ENCODE results near the gene ADAMTSL5. TPM values are rescaled to one million over a fixed set of nuclear protein-coding genes. Genes with fewer than 3 reads are reported as not detected.

The ADAMTSL5 gene
- total RNA-seq, 4 donors from 2014 or later, result 0.83 to 4.1 (median 2.4) TPM

GRCh38 chr19:1473085-1473851, 39.6 kb downstream of the ADAMTSL5 start:
- Histone ChIP-seq H3K9me3 (no peaks in the 10 kb centered on the region), H3K4me1 (peaks cover 61% of the 10 kb centered on the region), H3K27me3 (peaks cover 58% of the 10 kb centered on the region), H3K36me3 (peaks cover 9% of the 10 kb centered on the region), H3K4me3 (no peak overlapping the region), H3K27ac (no peak overlapping the region)
- TF ChIP-seq EP300 (IDR thresholded peaks at IDR 0.05) (no peak), POLR2A (IDR thresholded peaks at IDR 0.05) (no peak), POLR2AphosphoS5 (IDR thresholded peaks at IDR 0.05) (no peak)
- TF ChIP-seq, protein P1, sequence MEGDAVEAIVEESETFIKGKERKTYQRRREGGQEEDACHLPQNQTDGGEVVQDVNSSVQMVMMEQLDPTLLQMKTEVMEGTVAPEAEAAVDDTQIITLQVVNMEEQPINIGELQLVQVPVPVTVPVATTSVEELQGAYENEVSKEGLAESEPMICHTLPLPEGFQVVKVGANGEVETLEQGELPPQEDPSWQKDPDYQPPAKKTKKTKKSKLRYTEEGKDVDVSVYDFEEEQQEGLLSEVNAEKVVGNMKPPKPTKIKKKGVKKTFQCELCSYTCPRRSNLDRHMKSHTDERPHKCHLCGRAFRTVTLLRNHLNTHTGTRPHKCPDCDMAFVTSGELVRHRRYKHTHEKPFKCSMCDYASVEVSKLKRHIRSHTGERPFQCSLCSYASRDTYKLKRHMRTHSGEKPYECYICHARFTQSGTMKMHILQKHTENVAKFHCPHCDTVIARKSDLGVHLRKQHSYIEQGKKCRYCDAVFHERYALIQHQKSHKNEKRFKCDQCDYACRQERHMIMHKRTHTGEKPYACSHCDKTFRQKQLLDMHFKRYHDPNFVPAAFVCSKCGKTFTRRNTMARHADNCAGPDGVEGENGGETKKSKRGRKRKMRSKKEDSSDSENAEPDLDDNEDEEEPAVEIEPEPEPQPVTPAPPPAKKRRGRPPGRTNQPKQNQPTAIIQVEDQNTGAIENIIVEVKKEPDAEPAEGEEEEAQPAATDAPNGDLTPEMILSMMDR (IDR thresholded peaks at IDR 0.05), result no peak
- 72% methylated on average over 17 of the region's 20 CpGs for WGBS
- DNase-seq (ENCODE audit: low spot score in 2 of 2), result no peak

DNA sequence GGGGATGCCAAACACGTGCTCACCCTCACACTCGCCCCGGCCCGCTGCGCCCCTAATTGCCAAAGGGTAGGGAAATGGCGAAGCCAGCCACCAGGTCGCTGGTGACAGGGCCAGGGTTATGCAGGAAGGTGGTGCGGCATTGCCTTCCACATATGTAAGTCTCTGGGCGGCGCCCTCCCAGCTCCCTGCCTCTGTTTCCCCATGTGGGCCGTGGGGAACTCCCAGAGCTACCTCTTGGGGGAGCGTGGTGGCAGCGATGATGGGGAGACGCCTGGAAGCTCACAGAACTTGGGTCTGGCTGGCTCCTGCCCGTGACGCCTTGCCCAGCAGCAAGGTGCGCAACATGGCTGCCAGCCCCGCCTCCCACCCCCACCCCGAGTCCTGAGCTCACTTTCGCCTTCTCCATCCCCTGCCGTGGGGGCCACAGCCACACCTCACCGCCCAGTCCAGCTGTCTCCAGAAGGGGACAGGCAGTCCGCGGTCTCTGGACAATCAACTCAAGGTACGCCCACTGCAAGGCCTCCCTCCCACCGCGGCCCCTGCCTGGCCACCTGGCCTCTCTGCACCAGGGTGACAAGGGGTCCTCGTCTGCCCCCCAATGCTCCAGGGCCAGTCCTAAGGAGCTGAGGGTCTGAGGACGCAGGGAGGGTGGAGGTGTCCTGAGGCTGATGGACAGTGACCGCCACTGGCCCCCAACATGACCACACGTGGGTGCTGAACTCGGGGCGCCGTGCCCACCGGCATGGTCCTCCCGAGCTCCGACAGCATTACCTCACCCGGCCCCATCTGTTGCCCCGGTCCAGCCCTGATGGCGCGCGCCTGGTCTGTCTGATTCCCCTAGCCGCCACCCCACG, 40.4 kb downstream of the ADAMTSL5 start:
- no peaks in the 10 kb centered on the region for H3K9me3 ChIP-seq
- peaks cover 61% of the 10 kb centered on the region for H3K4me1 ChIP-seq
- H3K27ac ChIP-seq, result no peak overlapping the region
- no peak for TF ChIP-seq POLR2AphosphoS5 (IDR thresholded peaks at IDR 0.05)
- TF ChIP-seq POLR2A (IDR thresholded peaks at IDR 0.05), result no peak
- TF ChIP-seq EP300 (IDR thresholded peaks at IDR 0.05), result no peak
- TF ChIP-seq, protein P1 (IDR thresholded peaks at IDR 0.05), result no peak
- peaks cover 66% of the 10 kb centered on the region for H3K27me3 ChIP-seq
- no peak for DNase-seq (ENCODE audit: low spot score in 2 of 2)
- 43% methylated on average over 24 of the region's 44 CpGs for WGBS
- no peak overlapping the region for H3K4me3 ChIP-seq
- peaks cover 9% of the 10 kb centered on the region for H3K36me3 ChIP-seq

DNA sequence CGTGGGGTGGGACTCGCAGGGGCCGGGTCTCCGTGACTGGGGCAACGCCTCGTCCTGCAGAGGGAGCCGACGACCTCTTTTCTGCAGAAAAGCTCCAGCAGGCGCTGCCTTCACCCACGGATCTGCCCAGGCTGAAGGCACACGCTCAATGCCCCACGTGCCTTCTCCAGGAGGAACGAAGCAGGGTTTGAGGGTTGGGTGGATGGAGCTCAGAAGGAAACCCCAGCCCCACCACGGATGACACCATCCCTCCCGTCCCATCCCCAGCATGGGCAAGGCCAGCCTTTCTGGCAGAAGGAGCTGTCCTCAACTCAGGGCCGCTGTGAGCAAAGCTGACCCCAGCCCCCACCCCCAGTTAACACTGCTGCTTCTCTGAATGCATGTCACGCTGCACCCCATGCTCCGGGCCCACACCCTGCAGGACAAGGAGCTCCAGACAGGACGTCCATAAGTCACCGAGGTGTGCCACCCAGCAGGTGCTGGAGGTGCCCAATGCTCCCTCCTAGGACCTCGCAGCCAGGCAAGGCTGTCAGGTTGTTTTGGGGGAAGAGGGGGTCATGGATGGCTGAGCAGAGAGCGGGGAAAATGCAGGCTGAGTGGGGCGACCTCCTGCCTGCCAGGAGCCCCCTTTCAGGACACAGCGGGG, 41.2 kb downstream of the ADAMTSL5 start:
- Histone ChIP-seq H3K27ac (no peak overlapping the region), H3K9me3 (no peaks in the 10 kb centered on the region), H3K36me3 (peaks cover 9% of the 10 kb centered on the region), H3K4me3 (peak overlapping the region; percentile 51), H3K4me1 (peaks cover 65% of the 10 kb centered on the region), H3K27me3 (peaks cover 74% of the 10 kb centered on the region)
- WGBS, result no CpG with 5 or more reads among the region's 24 CpGs
- no peak for DNase-seq (ENCODE audit: low spot score in 2 of 2)
- TF ChIP-seq POLR2A (IDR thresholded peaks at IDR 0.05) (no peak), EP300 (IDR thresholded peaks at IDR 0.05) (no peak), POLR2AphosphoS5 (IDR thresholded peaks at IDR 0.05) (no peak)
- TF ChIP-seq, protein P1 (IDR thresholded peaks at IDR 0.05), result no peak

DNA sequence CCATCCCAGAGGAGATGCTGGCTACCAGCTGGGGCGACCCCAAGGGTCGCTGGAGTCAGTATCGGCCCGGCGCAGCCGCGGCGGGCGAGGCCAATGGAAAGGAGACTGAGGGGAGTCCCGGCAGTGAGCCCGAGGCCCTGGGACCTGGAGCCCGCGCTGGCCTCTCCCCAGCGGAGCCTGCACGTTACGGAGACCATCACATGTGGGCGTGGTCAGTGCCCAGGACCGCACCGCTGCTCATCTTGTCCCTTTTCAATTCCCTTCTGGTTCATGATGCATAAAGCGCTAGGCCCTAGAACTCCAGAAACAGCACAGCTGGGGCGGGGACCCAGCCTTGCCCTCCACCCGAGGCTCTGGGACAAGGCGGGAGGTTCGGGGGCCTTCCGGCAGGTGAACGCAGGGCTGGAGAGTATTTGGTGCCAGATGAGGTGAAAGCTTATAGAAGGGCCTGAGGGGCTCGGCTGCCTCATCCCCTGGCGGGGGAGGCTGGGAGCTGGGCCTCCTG, 41.8 kb downstream of the ADAMTSL5 start:
- no peak for DNase-seq (ENCODE audit: low spot score in 2 of 2)
- Histone ChIP-seq H3K27ac (no peak overlapping the region), H3K4me1 (peaks cover 71% of the 10 kb centered on the region), H3K27me3 (peaks cover 80% of the 10 kb centered on the region), H3K4me3 (peak overlapping the region; percentile 51), H3K9me3 (no peaks in the 10 kb centered on the region), H3K36me3 (peaks cover 7% of the 10 kb centered on the region)
- WGBS, result 3% methylated on average over 25 of the region's 28 CpGs
- TF ChIP-seq EP300 (IDR thresholded peaks at IDR 0.05), result no peak
- no peak for TF ChIP-seq POLR2AphosphoS5 (IDR thresholded peaks at IDR 0.05)
- TF ChIP-seq, protein P1 (IDR thresholded peaks at IDR 0.05), result no peak
- TF ChIP-seq POLR2A (IDR thresholded peaks at IDR 0.05), result no peak

Data from suprapubic skin (tissue), 4 donors.